ENCODE data around the gene NPHP4. TPM values are rescaled to one million over a fixed set of nuclear protein-coding genes. Genes with fewer than 3 reads are reported as not detected.
"Not testable (repeated sequence)": the region's sequence is repeated elsewhere in the genome, so short reads cannot be mapped to it uniquely, and the experiment has no call there.

Gene NPHP4
- total RNA-seq, 1 donor from 2014 or later = 8.2 TPM

- DNase-seq (ENCODE audit: low spot score in 2 of 2) = no peak
These were observed 30.0 kb upstream of the NPHP4 start for GRCh38 chr1:6022193-6022592.

GRCh38 chr1:6019166-6019845 lies 27.1 kb upstream of the NPHP4 start:
- no peak for TF ChIP-seq CTCF (IDR thresholded peaks at IDR 0.05)
- H3K27ac ChIP-seq = no peak overlapping the region
- no peak overlapping the region for H3K4me3 ChIP-seq
- no peaks in the 10 kb centered on the region for H3K36me3 ChIP-seq
- no peaks in the 10 kb centered on the region for H3K9me3 ChIP-seq
- intact Hi-C loops (cut with DNase I) = no loop called here
- DNase-seq (ENCODE audit: low spot score in 2 of 2) = no peak
- no peaks in the 10 kb centered on the region for H3K27me3 ChIP-seq
- no peaks in the 10 kb centered on the region for H3K4me1 ChIP-seq

More at GRCh38 chr1:6022193-6022592, 30.0 kb upstream of the NPHP4 start:
- Histone ChIP-seq H3K36me3 (no peaks in the 10 kb centered on the region), H3K4me3 (no peak overlapping the region), H3K4me1 (no peaks in the 10 kb centered on the region), H3K27ac (no peak overlapping the region), H3K27me3 (no peaks in the 10 kb centered on the region), H3K9me3 (no peaks in the 10 kb centered on the region)
- TF ChIP-seq CTCF (IDR thresholded peaks at IDR 0.05) = no peak
- intact Hi-C loops (cut with DNase I) = no loop called here

- intact Hi-C loops (cut with DNase I); H3K36me3 ChIP-seq; H3K4me3 ChIP-seq; H3K4me1 ChIP-seq; H3K9me3 ChIP-seq; DNase-seq (ENCODE audit: low spot score in 2 of 2); H3K27me3 ChIP-seq; H3K27ac ChIP-seq: not testable (repeated sequence)
These were observed 25.4 kb upstream of the NPHP4 start for GRCh38 chr1:6017654-6018053.

- no peak overlapping the region for H3K4me3 ChIP-seq
These were observed 24.1 kb upstream of the NPHP4 start for GRCh38 chr1:6016191-6016865.

GRCh38 chr1:6014130-6014999 lies 22.1 kb upstream of the NPHP4 start:
- no peaks in the 10 kb centered on the region for H3K4me1 ChIP-seq
- TF ChIP-seq CTCF (IDR thresholded peaks at IDR 0.05) = no peak
- DNase-seq (ENCODE audit: low spot score in 2 of 2) = no peak
- no peaks in the 10 kb centered on the region for H3K9me3 ChIP-seq
- H3K4me3 ChIP-seq = no peak overlapping the region
- H3K27me3 ChIP-seq = no peaks in the 10 kb centered on the region
- no peaks in the 10 kb centered on the region for H3K36me3 ChIP-seq
- no peak overlapping the region for H3K27ac ChIP-seq
- intact Hi-C loops (cut with DNase I) = no loop called here

More at GRCh38 chr1:6016191-6016865, 24.1 kb upstream of the NPHP4 start:
- Histone ChIP-seq H3K36me3 (no peaks in the 10 kb centered on the region), H3K27ac (no peak overlapping the region), H3K4me1 (no peaks in the 10 kb centered on the region), H3K9me3 (no peaks in the 10 kb centered on the region), H3K27me3 (no peaks in the 10 kb centered on the region)
- TF ChIP-seq CTCF (IDR thresholded peaks at IDR 0.05) = no peak
- intact Hi-C loops (cut with DNase I) = no loop called here
- DNase-seq (ENCODE audit: low spot score in 2 of 2) = no peak

GRCh38 chr1:6013491-6013890 lies 21.3 kb upstream of the NPHP4 start:
- no peaks in the 10 kb centered on the region for H3K9me3 ChIP-seq
- intact Hi-C loops (cut with DNase I) = no loop called here
- H3K27ac ChIP-seq = no peak overlapping the region
- no peak for DNase-seq (ENCODE audit: low spot score in 2 of 2)
- no peak overlapping the region for H3K4me3 ChIP-seq
- no peaks in the 10 kb centered on the region for H3K4me1 ChIP-seq
- no peaks in the 10 kb centered on the region for H3K36me3 ChIP-seq
- H3K27me3 ChIP-seq = no peaks in the 10 kb centered on the region
- no peak for TF ChIP-seq CTCF (IDR thresholded peaks at IDR 0.05)
